Germinal center (tissue), 1 donor: Measurements from ENCODE around the gene LRRK2.
A peak's percentile ranks its signal among the peaks of the same experiment; 100 is the strongest.
"Not testable (repeated sequence)": the region's sequence is repeated elsewhere in the genome, so short reads cannot be mapped to it uniquely, and the experiment has no call there.

Experiments used
- DNase-seq: peaks from one replicate; pipeline ENCODE4 v3.0.0; 2012; ENCODE audit warnings: mixed read lengths, low spot score

The LRRK2 gene

GRCh38 chr12:40248585-40249297 is 23.9 kb downstream of the LRRK2 start:
- DNase-seq: no peak

GRCh38 chr12:40250652-40251051 is 25.9 kb downstream of the LRRK2 start:
- not testable (repeated sequence) for DNase-seq

GRCh38 chr12:40253936-40254335 is 29.1 kb downstream of the LRRK2 start:
- no peak for DNase-seq

- DNase-seq: no peak
Measured at GRCh38 chr12:40254455-40255085, 29.8 kb downstream of the LRRK2 start.

- DNase-seq: no peak
Measured at GRCh38 chr12:40258371-40258770, 33.6 kb downstream of the LRRK2 start.

GRCh38 chr12:40261937-40262336 is 37.1 kb downstream of the LRRK2 start:
- peak; percentile 37 for DNase-seq

GRCh38 chr12:40262657-40263056 is 37.9 kb downstream of the LRRK2 start:
- DNase-seq: no peak

GRCh38 chr12:40263616-40264409 is 39.0 kb downstream of the LRRK2 start:
- no peak for DNase-seq

- DNase-seq: no peak
Measured at GRCh38 chr12:40271981-40272664, 47.3 kb downstream of the LRRK2 start.

GRCh38 chr12:40281791-40282364 is 57.1 kb downstream of the LRRK2 start:
- no peak for DNase-seq

GRCh38 chr12:40286583-40286982 is 61.8 kb downstream of the LRRK2 start:
- no peak for DNase-seq

GRCh38 chr12:40287369-40287975 is 62.7 kb downstream of the LRRK2 start:
- no peak for DNase-seq

- no peak for DNase-seq
Measured at GRCh38 chr12:40292788-40293429, 68.1 kb downstream of the LRRK2 start.

GRCh38 chr12:40298341-40298740 is 73.5 kb downstream of the LRRK2 start:
- DNase-seq: no peak

- no peak for DNase-seq
Measured at GRCh38 chr12:40300490-40300889, 75.7 kb downstream of the LRRK2 start.

GRCh38 chr12:40309001-40309400 is 84.2 kb downstream of the LRRK2 start:
- no peak for DNase-seq

GRCh38 chr12:40310211-40310610 is 85.4 kb downstream of the LRRK2 start:
- no peak for DNase-seq

GRCh38 chr12:40312196-40312595 is 87.4 kb downstream of the LRRK2 start:
- DNase-seq: no peak

GRCh38 chr12:40312982-40313576 is 88.3 kb downstream of the LRRK2 start:
- DNase-seq: peak; percentile 13

GRCh38 chr12:40313928-40314327 is 89.1 kb downstream of the LRRK2 start:
- DNase-seq: peak; percentile 13

GRCh38 chr12:40314927-40315326 is 90.1 kb downstream of the LRRK2 start:
- DNase-seq: no peak
